ENCODE data around the gene PTGES. TPM values are rescaled to one million over a fixed set of nuclear protein-coding genes. Genes with fewer than 3 reads are reported as not detected.

The PTGES gene
- total RNA-seq, 2 experiments from 2014 or later, result 0.25 to 0.38 TPM

GRCh38 chr9:129740666-129741464 lies 12.0 kb downstream of the PTGES start:
- POLR2A ChIA-PET, result no interaction called here
- no peak overlapping the region for H3K27ac Mint-ChIP-seq
- Histone ChIP-seq H3K27ac (ENCODE audit: low read depth in 1 of 2, low read length in 2 of 2) (no peak overlapping the region), H3K4me1 (ENCODE audit: insufficient read depth, low read length) (peaks cover 16% of the 10 kb centered on the region), H3K9me3 (ENCODE audit: control insufficient read depth in 1 of 2, insufficient read depth in 1 of 2, low read length in 2 of 2) (no peaks in the 10 kb centered on the region), H3K36me3 (ENCODE audit: insufficient read depth, low read length) (no peaks in the 10 kb centered on the region), H3K27me3 (ENCODE audit: control insufficient read depth in 1 of 2, insufficient read depth in 2 of 2, low read length in 2 of 2) (peaks cover 0 to 2% of the 10 kb centered on the region in 2 experiments), H3K4me3 (ENCODE audit: low read length) (no peak overlapping the region)
- TF ChIP-seq, protein P1, sequence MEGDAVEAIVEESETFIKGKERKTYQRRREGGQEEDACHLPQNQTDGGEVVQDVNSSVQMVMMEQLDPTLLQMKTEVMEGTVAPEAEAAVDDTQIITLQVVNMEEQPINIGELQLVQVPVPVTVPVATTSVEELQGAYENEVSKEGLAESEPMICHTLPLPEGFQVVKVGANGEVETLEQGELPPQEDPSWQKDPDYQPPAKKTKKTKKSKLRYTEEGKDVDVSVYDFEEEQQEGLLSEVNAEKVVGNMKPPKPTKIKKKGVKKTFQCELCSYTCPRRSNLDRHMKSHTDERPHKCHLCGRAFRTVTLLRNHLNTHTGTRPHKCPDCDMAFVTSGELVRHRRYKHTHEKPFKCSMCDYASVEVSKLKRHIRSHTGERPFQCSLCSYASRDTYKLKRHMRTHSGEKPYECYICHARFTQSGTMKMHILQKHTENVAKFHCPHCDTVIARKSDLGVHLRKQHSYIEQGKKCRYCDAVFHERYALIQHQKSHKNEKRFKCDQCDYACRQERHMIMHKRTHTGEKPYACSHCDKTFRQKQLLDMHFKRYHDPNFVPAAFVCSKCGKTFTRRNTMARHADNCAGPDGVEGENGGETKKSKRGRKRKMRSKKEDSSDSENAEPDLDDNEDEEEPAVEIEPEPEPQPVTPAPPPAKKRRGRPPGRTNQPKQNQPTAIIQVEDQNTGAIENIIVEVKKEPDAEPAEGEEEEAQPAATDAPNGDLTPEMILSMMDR (IDR thresholded peaks at IDR 0.05), result no peak
- intact Hi-C loops (cut with DNase I, micrococcal nuclease), result no loop called here
- CTCF ChIA-PET, result no interaction called here
- no peak overlapping the region for H3K4me3 Mint-ChIP-seq
- H3K36me3 Mint-ChIP-seq (ENCODE audit: low read depth), result no peaks in the 10 kb centered on the region
- DNase-seq, result no peak
- ATAC-seq (ENCODE audit: poor library complexity), result no peak
- H3K9me3 Mint-ChIP-seq, result no peaks in the 10 kb centered on the region
- H3K4me1 Mint-ChIP-seq (ENCODE audit: low read depth), result no peaks in the 10 kb centered on the region
- H3K27me3 Mint-ChIP-seq, result peaks cover 4% of the 10 kb centered on the region

GRCh38 chr9:129740174-129740573 lies 12.7 kb downstream of the PTGES start:
- Histone ChIP-seq H3K27me3 (ENCODE audit: control insufficient read depth in 1 of 2, insufficient read depth in 2 of 2, low read length in 2 of 2) (peaks cover 0 to 4% of the 10 kb centered on the region in 2 experiments), H3K4me3 (ENCODE audit: low read length) (no peak overlapping the region), H3K4me1 (ENCODE audit: insufficient read depth, low read length) (peaks cover 16% of the 10 kb centered on the region), H3K27ac (ENCODE audit: low read depth in 1 of 2, low read length in 2 of 2) (no peak overlapping the region), H3K9me3 (ENCODE audit: control insufficient read depth in 1 of 2, insufficient read depth in 1 of 2, low read length in 2 of 2) (no peaks in the 10 kb centered on the region), H3K36me3 (ENCODE audit: insufficient read depth, low read length) (no peaks in the 10 kb centered on the region)
- H3K36me3 Mint-ChIP-seq (ENCODE audit: low read depth), result no peaks in the 10 kb centered on the region
- ATAC-seq (ENCODE audit: poor library complexity) (no peak), DNase-seq (no peak)
- H3K27me3 Mint-ChIP-seq, result peaks cover 4% of the 10 kb centered on the region
- no peaks in the 10 kb centered on the region for H3K9me3 Mint-ChIP-seq
- TF ChIP-seq, protein P1 (IDR thresholded peaks at IDR 0.05), result no peak
- H3K27ac Mint-ChIP-seq, result no peak overlapping the region
- ChIA-PET POLR2A (no interaction called here), CTCF (no interaction called here)
- intact Hi-C loops (cut with DNase I, micrococcal nuclease), result no loop called here
- H3K4me1 Mint-ChIP-seq (ENCODE audit: low read depth), result no peaks in the 10 kb centered on the region
- no peak overlapping the region for H3K4me3 Mint-ChIP-seq

GRCh38 chr9:129739432-129739831 lies 13.4 kb downstream of the PTGES start:
- H3K4me3 ChIP-seq (ENCODE audit: low read length), result no peak overlapping the region
- POLR2A ChIA-PET, result interaction anchor here (2.4 kb wide), 1 partner anchor 51 kb away, joined by 17 read pairs; no protein-coding TSS in a partner anchor
- no peak for DNase-seq
- Mint-ChIP-seq H3K4me1 (ENCODE audit: low read depth) (no peaks in the 10 kb centered on the region), H3K27ac (no peak overlapping the region), H3K27me3 (peaks cover 4% of the 10 kb centered on the region), H3K4me3 (peak overlapping the region; percentile 15), H3K9me3 (no peaks in the 10 kb centered on the region), H3K36me3 (ENCODE audit: low read depth) (no peaks in the 10 kb centered on the region)
- no peaks in the 10 kb centered on the region for H3K9me3 ChIP-seq (ENCODE audit: control insufficient read depth in 1 of 2, insufficient read depth in 1 of 2, low read length in 2 of 2)
- H3K27ac ChIP-seq (ENCODE audit: low read depth in 1 of 2, low read length in 2 of 2), result no peak overlapping the region
- intact Hi-C loops (cut with DNase I, micrococcal nuclease), result loop anchor here (2.0 to 5.0 kb wide), 6 partner anchors 51 to 602 kb away; partner anchors contain the start of gene ASB6 (in 1 of the 2)
- H3K36me3 ChIP-seq (ENCODE audit: insufficient read depth, low read length), result no peaks in the 10 kb centered on the region
- CTCF ChIA-PET, result interaction anchor here (2.6 kb wide), 1 partner anchor 13 kb away, joined by 24 read pairs; no protein-coding TSS in a partner anchor
- peaks cover 0 to 4% of the 10 kb centered on the region in 2 experiments for H3K27me3 ChIP-seq (ENCODE audit: control insufficient read depth in 1 of 2, insufficient read depth in 2 of 2, low read length in 2 of 2)
- peaks cover 16% of the 10 kb centered on the region for H3K4me1 ChIP-seq (ENCODE audit: insufficient read depth, low read length)
- TF ChIP-seq, protein P1 (IDR thresholded peaks at IDR 0.05), result no peak
- ATAC-seq (ENCODE audit: poor library complexity), result no peak

Data from CD4-positive, alpha-beta T cell (primary cell).